B cell (primary cell): ENCODE measurements around the gene FHL1. TPM values are rescaled to one million over a fixed set of nuclear protein-coding genes. Genes with fewer than 3 reads are reported as not detected.

Source experiments
- ATAC-seq: fragments of 200-7000 bp; cut with Tn5 transposase; one replicate; pipeline ENCODE4 v1.10.0; 2021; ENCODE audit warnings: low read depth, mild to moderate bottlenecking, moderate number of reproducible peaks, moderate library complexity
- CTCF ChIA-PET: fragments of 350-600 bp; sonication (Branson Sonifier 250); formaldehyde crosslinking; loops from one replicate; lab custom pipeline; 2021; ENCODE audit warnings: antibody characterized with exemption, inconsistent platforms; lab: Charles Lee
- POLR2A ChIA-PET: fragments of 350-600 bp; sonication (Branson Sonifier 250); formaldehyde crosslinking; loops from one replicate; lab custom pipeline; 2021; ENCODE audit warnings: antibody characterized with exemption; lab: Charles Lee
- DNase-seq: peaks from one replicate; pipeline ENCODE4 v3.0.0; 2013
- H2AFZ ChIP-seq: 2 replicates; pipeline ENCODE4 v1.6.1; 2012; ENCODE audit warnings: mild to moderate bottlenecking, low read depth, low read length; ENCODE audit not compliant: insufficient read depth, poor library complexity, severe bottlenecking
- H3K27ac ChIP-seq, 2 donors: 1 replicate in 1 of 2; 2 replicates in 1 of 2; pipeline ENCODE4 v1.5.1; 2012 to 2013; ENCODE audit warnings: low read length in 2 of 2, mild to moderate bottlenecking in 2 of 2, moderate library complexity in 1 of 2
- H3K27me3 ChIP-seq, 4 experiments: fragments of 200-600 bp in 1 of 4; sonication (generic) in 1 of 4; replicated peaks in 1 of 4; 1 replicate in 2 of 4; 2 replicates in 2 of 4; pipeline versions ENCODE4 v1.6.1 to v1.7.0; 2013 to 2016; ENCODE audit warnings: low read length in 3 of 4, mild to moderate bottlenecking in 2 of 4, mixed read lengths in 1 of 4, moderate library complexity in 1 of 4; ENCODE audit not compliant: insufficient read depth in 4 of 4, control insufficient read depth in 3 of 4; ENCODE audit errors: control extremely low read depth in 1 of 4
- H3K36me3 ChIP-seq, 2 experiments: replicated peaks in 1 of 2; 1 replicate in 1 of 2; 2 replicates in 1 of 2; pipeline versions ENCODE4 v1.6.1 to v1.7.1; 2013; ENCODE audit warnings: low read length in 1 of 2; ENCODE audit not compliant: insufficient read depth in 2 of 2, control insufficient read depth in 1 of 2; ENCODE audit errors: control extremely low read depth in 1 of 2, extremely low read depth in 1 of 2
- H3K4me1 ChIP-seq, 2 donors: fragments of 200-600 bp in 1 of 2; sonication (generic) in 1 of 2; 1 replicate in 1 of 2; 2 replicates in 1 of 2; pipeline versions ENCODE4 v1.5.1 to v1.6.1; 2013 to 2017; ENCODE audit warnings: low read length in 2 of 2; ENCODE audit not compliant: control insufficient read depth in 2 of 2, insufficient read depth in 2 of 2
- H3K4me2 ChIP-seq: replicated peaks from 2 replicates; pipeline ENCODE3; 2012; ENCODE audit warnings: mild to moderate bottlenecking, low read depth, low read length; ENCODE audit not compliant: poor library complexity, severe bottlenecking
- H3K4me3 ChIP-seq, 5 experiments: fragments of 200-600 bp in 1 of 5; sonication (generic) in 1 of 5; 1 replicate in 3 of 5; 2 replicates in 2 of 5; pipeline versions ENCODE4 v1.5.1 to v1.7.0; 2011 to 2016; ENCODE audit warnings: low read length in 4 of 5, mild to moderate bottlenecking in 4 of 5, low read depth in 2 of 5, control low read depth in 1 of 5, moderate library complexity in 1 of 5; ENCODE audit not compliant: insufficient read depth in 1 of 5; ENCODE audit errors: control extremely low read depth in 1 of 5, extremely low read depth in 1 of 5
- H3K79me2 ChIP-seq: fragments of 200-600 bp; sonication (generic); one replicate; pipeline ENCODE4 v1.6.0; 2016; ENCODE audit warnings: low read length; ENCODE audit not compliant: control insufficient read depth, insufficient read depth
- H3K9ac ChIP-seq: fragments of 200-600 bp; sonication (generic); 2 replicates; pipeline ENCODE4 v1.6.1; 2017; ENCODE audit warnings: mild to moderate bottlenecking, low read length, moderate library complexity
- H3K9me3 ChIP-seq, 3 donors: one replicate each; pipeline versions ENCODE4 v1.6.1 to v1.7.1; 2013; ENCODE audit warnings: low read length in 2 of 3; ENCODE audit not compliant: control insufficient read depth in 2 of 3, insufficient read depth in 1 of 3; ENCODE audit errors: control extremely low read depth in 1 of 3
- H4K20me1 ChIP-seq: 2 replicates; pipeline ENCODE4 v1.6.0; 2012; ENCODE audit warnings: mild to moderate bottlenecking, low read length; ENCODE audit not compliant: insufficient read depth, control insufficient read depth, poor library complexity, severe bottlenecking
- H3K27ac Mint-ChIP-seq: one replicate; pipeline ENCODE4 v1.8.0; 2021; ENCODE audit warnings: mixed read lengths
- H3K27me3 Mint-ChIP-seq: one replicate; pipeline ENCODE4 v1.8.0; 2021; ENCODE audit warnings: mixed read lengths
- H3K4me1 Mint-ChIP-seq: one replicate; pipeline ENCODE4 v1.8.0; 2021; ENCODE audit warnings: mixed read lengths
- H3K4me3 Mint-ChIP-seq: one replicate; pipeline ENCODE4 v1.8.0; 2021; ENCODE audit warnings: mixed read lengths
- H3K9me3 Mint-ChIP-seq: one replicate; pipeline ENCODE4 v1.8.0; 2022; ENCODE audit warnings: mixed read lengths; ENCODE audit not compliant: insufficient read depth
- CTCF ChIP-seq: fragments of 200-600 bp; IDR thresholded peaks from one replicate; pipeline ENCODE4 v1.8.0; 2022; ENCODE audit warnings: antibody characterized with exemption, mild to moderate bottlenecking
- EZH2 ChIP-seq: IDR thresholded peaks from 2 replicates; pipeline ENCODE4 v1.6.1; 2012; ENCODE audit warnings: borderline replicate concordance, low read depth, mild to moderate bottlenecking, moderate library complexity, low read length; ENCODE audit not compliant: insufficient read depth, poor library complexity, severe bottlenecking
- WGBS: methylation state at CpG from one replicate; pipeline ENCODE4 v1.1.5; 2013; ENCODE audit warnings: missing lambda C conversion rate; ENCODE audit not compliant: insufficient coverage; 5-methylcytosine and 5-hydroxymethylcytosine counted together
- intact Hi-C: fragments of 100-400 bp; cut with micrococcal nuclease; formaldehyde crosslinking; loops from one replicate; pipeline ENCODE4 v1.10.0; 2022
- polyA plus RNA-seq: library from polyadenylated mRNA; depleted of rRNA; stranded (reverse); fragments of >200 nt; gene quantifications from 2 replicates; pipeline ENCODE4 v1.2.3, GENCODE V29; 2012
- total RNA-seq, 2 donors: library from RNA; stranded (reverse); fragments of 120-200 nt in 1 of 2; gene quantifications; 1 replicate in 1 of 2; 2 replicates in 1 of 2; pipeline versions ENCODE4 v1.2.3 to v1.2.4, GENCODE V29; 2013 to 2022

Gene FHL1
- total and polyA plus RNA-seq, 2 donors (not counting 1 experiment from before 2014, with no cell fraction given), result 6.7 to 8.0 TPM

GRCh38 chrX:136207546-136207945 lies 60.2 kb downstream of the FHL1 start:
- no peak overlapping the region for H3K27ac ChIP-seq
- no peak overlapping the region for H2AFZ ChIP-seq
- Mint-ChIP-seq H3K4me1 (peaks cover 38% of the 10 kb centered on the region), H3K27me3 (no peaks in the 10 kb centered on the region), H3K9me3 (no peaks in the 10 kb centered on the region), H3K27ac (no peak overlapping the region), H3K4me3 (no peak overlapping the region)
- DNase-seq (no peak), ATAC-seq (no peak)
- 100% methylated on average over 4 of the region's 4 CpGs for WGBS
- H4K20me1 ChIP-seq, result no peaks in the 10 kb centered on the region
- no peak overlapping the region for H3K4me3 ChIP-seq
- no peaks in the 10 kb centered on the region for H3K9me3 ChIP-seq
- no peaks in the 10 kb centered on the region for H3K79me2 ChIP-seq
- intact Hi-C loops, result no loop called here
- peaks cover 35 to 43% of the 10 kb centered on the region in 2 donors for H3K4me1 ChIP-seq
- no peak overlapping the region for H3K9ac ChIP-seq
- ChIA-PET CTCF (no interaction called here), POLR2A (no interaction called here)
- H3K4me2 ChIP-seq, result no peak overlapping the region
- no peaks in the 10 kb centered on the region for H3K36me3 ChIP-seq
- TF ChIP-seq EZH2 (no peak), CTCF (no peak)
- H3K27me3 ChIP-seq, result no peaks in the 10 kb centered on the region

DNA sequence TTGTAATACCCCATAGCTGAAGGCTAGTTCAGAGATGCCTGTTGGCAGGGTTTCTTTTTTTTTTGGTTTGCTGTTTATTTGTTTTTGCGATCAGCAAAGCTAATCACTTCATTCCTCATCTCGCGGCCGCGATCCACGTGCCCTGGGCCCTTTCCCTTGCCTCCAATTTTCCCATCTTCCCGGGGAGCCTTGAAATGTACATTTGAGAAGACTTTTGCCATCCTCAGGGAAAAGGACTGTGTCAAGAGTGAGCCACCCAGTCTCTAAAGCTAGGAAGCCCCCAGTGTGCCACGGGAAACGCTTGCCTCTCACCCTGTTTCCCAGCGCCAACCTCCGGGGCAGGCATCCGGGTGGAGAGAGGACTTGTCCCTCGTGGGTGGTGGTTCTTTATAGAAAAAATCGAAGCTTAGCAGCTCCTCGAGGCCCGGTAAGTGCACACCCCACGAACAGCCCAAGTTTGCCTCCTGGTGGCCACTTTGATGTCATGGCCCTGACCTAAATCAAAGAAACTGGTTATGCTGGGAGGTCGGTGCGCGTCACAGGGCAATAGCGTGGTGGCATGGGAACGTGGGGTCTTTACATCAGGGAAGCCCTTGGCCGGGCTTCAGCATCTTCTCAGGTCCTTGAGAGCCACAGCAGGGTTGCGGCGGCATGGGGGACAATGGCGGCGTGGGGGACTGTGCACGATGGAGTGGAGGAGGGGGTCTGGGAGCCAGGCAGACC lies 61.8 kb downstream of the FHL1 start:
- no peaks in the 10 kb centered on the region for H3K9me3 ChIP-seq
- no peak overlapping the region for H3K27ac ChIP-seq
- TF ChIP-seq EZH2, result no peak
- TF ChIP-seq CTCF, result no peak
- intact Hi-C loops, result loop anchor here (2.0 kb wide), 1 partner anchor 180 kb away; no protein-coding TSS in a partner anchor
- no peak overlapping the region for H3K4me3 ChIP-seq
- H3K4me2 ChIP-seq, result peak overlapping the region; percentile 69
- no peaks in the 10 kb centered on the region for H3K27me3 ChIP-seq
- Mint-ChIP-seq H3K4me3 (peak overlapping the region; percentile 34), H3K27me3 (no peaks in the 10 kb centered on the region), H3K4me1 (peaks cover 43% of the 10 kb centered on the region), H3K9me3 (no peaks in the 10 kb centered on the region), H3K27ac (no peak overlapping the region)
- H2AFZ ChIP-seq, result no peak overlapping the region
- no peaks in the 10 kb centered on the region for H3K79me2 ChIP-seq
- peak; percentile 16 for ATAC-seq
- DNase-seq, result peak; percentile 40
- no peaks in the 10 kb centered on the region for H4K20me1 ChIP-seq
- no peak overlapping the region for H3K9ac ChIP-seq
- WGBS, result 82% methylated on average over 5 of the region's 28 CpGs
- POLR2A ChIA-PET, result no interaction called here
- H3K36me3 ChIP-seq, result no peaks in the 10 kb centered on the region
- peaks cover 35 to 48% of the 10 kb centered on the region in 2 donors for H3K4me1 ChIP-seq
- CTCF ChIA-PET, result interaction anchor here (3.1 kb wide), 1 partner anchor 180 kb away, joined by 34 read pairs; no protein-coding TSS in a partner anchor
